Activated CD4-positive, alpha-beta memory T cell treated with anti-CD3 and anti-CD28 coated beads, Interleukin-2, amount 10 ng/mL, durations not matched to agents 7 days and 5 days (primary cell): Measurements from ENCODE around the gene HLCS. TPM values are rescaled to one million over a fixed set of nuclear protein-coding genes. Genes with fewer than 3 reads are reported as not detected.
A peak's percentile ranks its signal among the peaks of the same experiment; 100 is the strongest.

Experiments
- CTCF ChIA-PET: fragments of 350-600 bp; sonication (Branson Sonifier 250); formaldehyde crosslinking; loops from one replicate; lab custom pipeline; 2021; ENCODE audit warnings: antibody characterized with exemption, inconsistent platforms; lab: Charles Lee
- POLR2A ChIA-PET: fragments of 350-600 bp; sonication (Branson Sonifier 250); formaldehyde crosslinking; loops from one replicate; lab custom pipeline; 2021; ENCODE audit warnings: antibody characterized with exemption; lab: Charles Lee
- DNase-seq: peaks from one replicate; pipeline ENCODE4 v3.0.0-alpha.2; 2020
- H3K27ac Mint-ChIP-seq: one replicate; pipeline ENCODE4 v1.8.0; 2021; ENCODE audit warnings: mild to moderate bottlenecking, mixed read lengths
- H3K27me3 Mint-ChIP-seq: one replicate; pipeline ENCODE4 v1.8.0; 2021; ENCODE audit warnings: mixed read lengths
- H3K36me3 Mint-ChIP-seq: one replicate; pipeline ENCODE4 v1.8.0; 2021; ENCODE audit warnings: low read depth, mixed read lengths
- H3K4me1 Mint-ChIP-seq: one replicate; pipeline ENCODE4 v1.8.0; 2021; ENCODE audit warnings: mixed read lengths
- H3K4me3 Mint-ChIP-seq: one replicate; pipeline ENCODE4 v1.8.0; 2021; ENCODE audit warnings: mild to moderate bottlenecking, mixed read lengths
- H3K9me3 Mint-ChIP-seq: one replicate; pipeline ENCODE4 v1.8.0; 2021; ENCODE audit warnings: mixed read lengths
- total RNA-seq, 2 experiments: library from RNA; stranded (reverse); gene quantifications; one replicate each; pipeline ENCODE4 v1.2.3, GENCODE V29; 2021

HLCS gene
- total RNA-seq, 2 experiments from 2014 or later: 13.3 to 13.9 TPM

- DNase-seq: no peak
- POLR2A ChIA-PET: interaction anchor here (1.7 kb wide), 1 partner anchor 13 kb away, joined by 7 read pairs; no protein-coding TSS in a partner anchor
Measured at GRCh38 chr21:36980280-36981048, 14.0 kb upstream of the HLCS start.

GRCh38 chr21:36976882-36977651 lies 10.6 kb upstream of the HLCS start:
- Mint-ChIP-seq H3K27me3 (peaks cover 10% of the 10 kb centered on the region), H3K4me3 (no peak overlapping the region)

More at GRCh38 chr21:36980280-36981048, 14.0 kb upstream of the HLCS start:
- CTCF ChIA-PET: interaction anchor here (5.1 kb wide), 1 partner anchor 10 kb away, joined by 32 read pairs; no protein-coding TSS in a partner anchor
- H3K4me1 Mint-ChIP-seq: peaks cover 25% of the 10 kb centered on the region
- H3K27ac Mint-ChIP-seq: no peak overlapping the region
- H3K4me3 Mint-ChIP-seq: no peak overlapping the region
- peaks cover 10% of the 10 kb centered on the region for H3K27me3 Mint-ChIP-seq
- H3K9me3 Mint-ChIP-seq: no peaks in the 10 kb centered on the region
- H3K36me3 Mint-ChIP-seq: no peaks in the 10 kb centered on the region

GRCh38 chr21:36976228-36976861 lies 9.9 kb upstream of the HLCS start:
- Mint-ChIP-seq H3K27ac (no peak overlapping the region), H3K4me3 (no peak overlapping the region), H3K27me3 (peaks cover 7% of the 10 kb centered on the region), H3K36me3 (no peaks in the 10 kb centered on the region), H3K9me3 (no peaks in the 10 kb centered on the region), H3K4me1 (peaks cover 25% of the 10 kb centered on the region)
- no peak for DNase-seq
- ChIA-PET CTCF (interaction anchor here (0.5 to 5.1 kb wide), 15 partner anchors 9 to 588 kb away, joined by 3 to 32 read pairs (median 4); partner anchors contain the start of gene HLCS), POLR2A (interaction anchor here (1.2 to 2.8 kb wide), 3 partner anchors 8 to 13 kb away, joined by 3 to 14 read pairs (median 7); partner anchors contain the start of gene HLCS)

More at GRCh38 chr21:36976882-36977651, 10.6 kb upstream of the HLCS start:
- peak; percentile 31 for DNase-seq
- Mint-ChIP-seq H3K9me3 (no peaks in the 10 kb centered on the region), H3K4me1 (peaks cover 25% of the 10 kb centered on the region), H3K27ac (peak overlapping the region; percentile 29), H3K36me3 (no peaks in the 10 kb centered on the region)
- ChIA-PET POLR2A (interaction anchor here (1.0 to 2.8 kb wide), 5 partner anchors 8 to 37 kb away, joined by 3 to 14 read pairs (median 4); partner anchors contain the start of gene HLCS), CTCF (interaction anchor here (0.5 to 5.1 kb wide), 17 partner anchors 10 to 587 kb away, joined by 3 to 32 read pairs (median 4); partner anchors contain the start of gene HLCS)

- Mint-ChIP-seq H3K9me3 (no peaks in the 10 kb centered on the region), H3K4me1 (peaks cover 19% of the 10 kb centered on the region), H3K36me3 (no peaks in the 10 kb centered on the region), H3K27ac (no peak overlapping the region), H3K4me3 (no peak overlapping the region), H3K27me3 (no peaks in the 10 kb centered on the region)
- ChIA-PET POLR2A (no interaction called here), CTCF (interaction anchor here (0.6 to 3.1 kb wide), 2 partner anchors 8 to 9 kb away, joined by 3 to 26 read pairs; partner anchors contain the start of gene HLCS)
- DNase-seq: no peak
Measured at GRCh38 chr21:36974851-36975192, 8.4 kb upstream of the HLCS start.

GRCh38 chr21:36973986-36974850 lies 7.7 kb upstream of the HLCS start:
- POLR2A ChIA-PET: no interaction called here
- Mint-ChIP-seq H3K4me1 (peaks cover 19% of the 10 kb centered on the region), H3K27me3 (no peaks in the 10 kb centered on the region)

GRCh38 chr21:36968976-36969375 lies 2.5 kb upstream of the HLCS start:
- H3K27ac Mint-ChIP-seq: no peak overlapping the region
- H3K4me1 Mint-ChIP-seq: peaks cover 23% of the 10 kb centered on the region
- no peak for DNase-seq
- no peaks in the 10 kb centered on the region for H3K9me3 Mint-ChIP-seq
- no peaks in the 10 kb centered on the region for H3K27me3 Mint-ChIP-seq
- H3K4me3 Mint-ChIP-seq: no peak overlapping the region
- POLR2A ChIA-PET: interaction anchor here (1.0 to 4.4 kb wide), 3 partner anchors 8 to 21 kb away, joined by 3 to 28 read pairs (median 7); no protein-coding TSS in a partner anchor
- CTCF ChIA-PET: interaction anchor here (0.5 kb wide), 1 partner anchor 20 kb away, joined by 3 read pairs; no protein-coding TSS in a partner anchor
- H3K36me3 Mint-ChIP-seq: no peaks in the 10 kb centered on the region

More at GRCh38 chr21:36973986-36974850, 7.7 kb upstream of the HLCS start:
- no peak overlapping the region for H3K27ac Mint-ChIP-seq
- H3K9me3 Mint-ChIP-seq: no peaks in the 10 kb centered on the region
- no peak for DNase-seq
- CTCF ChIA-PET: no interaction called here
- no peaks in the 10 kb centered on the region for H3K36me3 Mint-ChIP-seq
- no peak overlapping the region for H3K4me3 Mint-ChIP-seq

- Mint-ChIP-seq H3K4me1 (peaks cover 23% of the 10 kb centered on the region), H3K4me3 (no peak overlapping the region), H3K36me3 (no peaks in the 10 kb centered on the region), H3K27ac (no peak overlapping the region), H3K27me3 (no peaks in the 10 kb centered on the region), H3K9me3 (no peaks in the 10 kb centered on the region)
- ChIA-PET CTCF (interaction anchor here (1.6 to 3.5 kb wide), 2 partner anchors 8 to 21 kb away, joined by 7 to 26 read pairs; no protein-coding TSS in a partner anchor), POLR2A (interaction anchor here (0.9 to 4.4 kb wide), 4 partner anchors 9 to 21 kb away, joined by 3 to 28 read pairs (median 5); no protein-coding TSS in a partner anchor)
- DNase-seq: no peak
Measured at GRCh38 chr21:36968414-36968813, 1.9 kb upstream of the HLCS start.

- peak overlapping the region; percentile 77 for H3K27ac Mint-ChIP-seq
- DNase-seq: no peak
- POLR2A ChIA-PET: interaction anchor here (0.8 to 4.4 kb wide), 8 partner anchors 10 to 597 kb away, joined by 3 to 28 read pairs (median 4); no protein-coding TSS in a partner anchor
- H3K9me3 Mint-ChIP-seq: no peaks in the 10 kb centered on the region
- H3K4me1 Mint-ChIP-seq: peaks cover 23% of the 10 kb centered on the region
- H3K36me3 Mint-ChIP-seq: peaks cover 2% of the 10 kb centered on the region
- no peaks in the 10 kb centered on the region for H3K27me3 Mint-ChIP-seq
- CTCF ChIA-PET: interaction anchor here (1.0 to 3.5 kb wide), 5 partner anchors 9 to 24 kb away, joined by 3 to 26 read pairs (median 6); no protein-coding TSS in a partner anchor
- peak overlapping the region; percentile 73 for H3K4me3 Mint-ChIP-seq
Measured at GRCh38 chr21:36966821-36967768, 626 bp upstream of the HLCS start.

- Mint-ChIP-seq H3K27me3 (no peaks in the 10 kb centered on the region), H3K4me3 (peak overlapping the region; percentile 73), H3K27ac (peak overlapping the region; percentile 53), H3K9me3 (no peaks in the 10 kb centered on the region), H3K36me3 (peaks cover 8% of the 10 kb centered on the region), H3K4me1 (peaks cover 23% of the 10 kb centered on the region)
- CTCF ChIA-PET: interaction anchor here (0.6 to 3.5 kb wide), 10 partner anchors 11 to 598 kb away, joined by 3 to 26 read pairs (median 6); no protein-coding TSS in a partner anchor
- no peak for DNase-seq
- POLR2A ChIA-PET: interaction anchor here (0.7 to 4.4 kb wide), 6 partner anchors 11 to 646 kb away, joined by 3 to 28 read pairs (median 4); partner anchors contain the start of gene MORC3
Measured at GRCh38 chr21:36965720-36966065, 776 bp downstream of the HLCS start.

- Mint-ChIP-seq H3K4me1 (peaks cover 25% of the 10 kb centered on the region), H3K36me3 (peaks cover 12% of the 10 kb centered on the region)
- POLR2A ChIA-PET: interaction anchor here (0.7 to 4.4 kb wide), 6 partner anchors 12 to 645 kb away, joined by 3 to 28 read pairs (median 4); partner anchors contain the start of gene MORC3
Measured at GRCh38 chr21:36964827-36965719, 1.4 kb downstream of the HLCS start.

More at GRCh38 chr21:36964827-36965719, 1.4 kb downstream of the HLCS start:
- no peak for DNase-seq
- no peaks in the 10 kb centered on the region for H3K9me3 Mint-ChIP-seq
- no peaks in the 10 kb centered on the region for H3K27me3 Mint-ChIP-seq
- peak overlapping the region; percentile 73 for H3K4me3 Mint-ChIP-seq
- peak overlapping the region; percentile 53 for H3K27ac Mint-ChIP-seq
- CTCF ChIA-PET: interaction anchor here (0.6 to 3.5 kb wide), 10 partner anchors 11 to 924 kb away, joined by 3 to 26 read pairs (median 6); no protein-coding TSS in a partner anchor
